ENCODE results near the gene GRAP2.

The GRAP2 gene

GRCh38 chr22:39935612-39936011 is 34.7 kb downstream of the GRAP2 start:
- Histone ChIP-seq H3K36me3 (replicated peaks; ENCODE audit: insufficient read depth, low read length) (no peaks in the 10 kb centered on the region), H3K27me3 (replicated peaks; ENCODE audit: insufficient read depth, low read length) (no peaks in the 10 kb centered on the region), H3K4me1 (ENCODE audit: low read length) (no peaks in the 10 kb centered on the region), H3K79me2 (ENCODE audit: low read length) (no peaks in the 10 kb centered on the region), H3K9me3 (replicated peaks; ENCODE audit: insufficient read depth, low read length) (no peaks in the 10 kb centered on the region), H3K27ac (ENCODE audit: low read length) (no peak overlapping the region), H3K9ac (ENCODE audit: low read length) (no peak overlapping the region), H3K4me3 (ENCODE audit: low read length) (no peak overlapping the region), H3K9me2 (replicated peaks; ENCODE audit: insufficient read depth, low read length) (no peaks in the 10 kb centered on the region), H4K20me1 (ENCODE audit: insufficient read depth, low read length) (no peaks in the 10 kb centered on the region), H2AFZ (ENCODE audit: low read length) (no peak overlapping the region), H3K4me2 (ENCODE audit: low read depth, low read length) (no peak overlapping the region), H3F3A (ENCODE audit: insufficient read depth, low read length) (no peaks in the 10 kb centered on the region)
- no peak for TF ChIP-seq EZH2phosphoT487 (IDR thresholded peaks at IDR 0.05; ENCODE audit: low read length)
- TF ChIP-seq, protein P1, sequence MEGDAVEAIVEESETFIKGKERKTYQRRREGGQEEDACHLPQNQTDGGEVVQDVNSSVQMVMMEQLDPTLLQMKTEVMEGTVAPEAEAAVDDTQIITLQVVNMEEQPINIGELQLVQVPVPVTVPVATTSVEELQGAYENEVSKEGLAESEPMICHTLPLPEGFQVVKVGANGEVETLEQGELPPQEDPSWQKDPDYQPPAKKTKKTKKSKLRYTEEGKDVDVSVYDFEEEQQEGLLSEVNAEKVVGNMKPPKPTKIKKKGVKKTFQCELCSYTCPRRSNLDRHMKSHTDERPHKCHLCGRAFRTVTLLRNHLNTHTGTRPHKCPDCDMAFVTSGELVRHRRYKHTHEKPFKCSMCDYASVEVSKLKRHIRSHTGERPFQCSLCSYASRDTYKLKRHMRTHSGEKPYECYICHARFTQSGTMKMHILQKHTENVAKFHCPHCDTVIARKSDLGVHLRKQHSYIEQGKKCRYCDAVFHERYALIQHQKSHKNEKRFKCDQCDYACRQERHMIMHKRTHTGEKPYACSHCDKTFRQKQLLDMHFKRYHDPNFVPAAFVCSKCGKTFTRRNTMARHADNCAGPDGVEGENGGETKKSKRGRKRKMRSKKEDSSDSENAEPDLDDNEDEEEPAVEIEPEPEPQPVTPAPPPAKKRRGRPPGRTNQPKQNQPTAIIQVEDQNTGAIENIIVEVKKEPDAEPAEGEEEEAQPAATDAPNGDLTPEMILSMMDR (IDR thresholded peaks at IDR 0.05; ENCODE audit: low read length), result no peak
- DNase-seq, result no peak

GRCh38 chr22:39936523-39937145 is 35.8 kb downstream of the GRAP2 start:
- H3K4me3 ChIP-seq (ENCODE audit: low read length), result no peak overlapping the region
- H3K9ac ChIP-seq (ENCODE audit: low read length), result no peak overlapping the region
- no peak for TF ChIP-seq EZH2 (optimal IDR thresholded peaks at IDR 0.05; ENCODE audit: low read depth, low read length)
- TF ChIP-seq, protein P1 (IDR thresholded peaks at IDR 0.05; ENCODE audit: low read length), result no peak
- no peak for TF ChIP-seq EZH2phosphoT487 (IDR thresholded peaks at IDR 0.05; ENCODE audit: low read length)
- H4K20me1 ChIP-seq (ENCODE audit: insufficient read depth, low read length), result no peaks in the 10 kb centered on the region
- H3K4me2 ChIP-seq (ENCODE audit: low read depth, low read length), result no peak overlapping the region
- H3F3A ChIP-seq (ENCODE audit: insufficient read depth, low read length), result no peaks in the 10 kb centered on the region
- H3K9me2 ChIP-seq (replicated peaks; ENCODE audit: insufficient read depth, low read length), result no peaks in the 10 kb centered on the region
- H3K9me3 ChIP-seq (replicated peaks; ENCODE audit: insufficient read depth, low read length), result no peaks in the 10 kb centered on the region
- no peak overlapping the region for H2AFZ ChIP-seq (ENCODE audit: low read length)
- H3K27me3 ChIP-seq (replicated peaks; ENCODE audit: insufficient read depth, low read length), result no peaks in the 10 kb centered on the region
- H3K79me2 ChIP-seq (ENCODE audit: low read length), result no peaks in the 10 kb centered on the region
- H3K36me3 ChIP-seq (replicated peaks; ENCODE audit: insufficient read depth, low read length), result no peaks in the 10 kb centered on the region
- no peak overlapping the region for H3K27ac ChIP-seq (ENCODE audit: low read length)
- H3K4me1 ChIP-seq (ENCODE audit: low read length), result no peaks in the 10 kb centered on the region
- no peak for DNase-seq

GRCh38 chr22:39937906-39938305 is 37.0 kb downstream of the GRAP2 start:
- no peak overlapping the region for H3K27ac ChIP-seq (ENCODE audit: low read length)
- no peak overlapping the region for H3K4me2 ChIP-seq (ENCODE audit: low read depth, low read length)
- H3K9ac ChIP-seq (ENCODE audit: low read length), result no peak overlapping the region
- DNase-seq, result no peak
- H3K9me2 ChIP-seq (replicated peaks; ENCODE audit: insufficient read depth, low read length), result no peaks in the 10 kb centered on the region
- H3K79me2 ChIP-seq (ENCODE audit: low read length), result no peaks in the 10 kb centered on the region
- no peaks in the 10 kb centered on the region for H3F3A ChIP-seq (ENCODE audit: insufficient read depth, low read length)
- H4K20me1 ChIP-seq (ENCODE audit: insufficient read depth, low read length), result no peaks in the 10 kb centered on the region
- H3K9me3 ChIP-seq (replicated peaks; ENCODE audit: insufficient read depth, low read length), result no peaks in the 10 kb centered on the region
- no peaks in the 10 kb centered on the region for H3K27me3 ChIP-seq (replicated peaks; ENCODE audit: insufficient read depth, low read length)
- H3K4me1 ChIP-seq (ENCODE audit: low read length), result no peaks in the 10 kb centered on the region
- H3K4me3 ChIP-seq (ENCODE audit: low read length), result no peak overlapping the region
- no peaks in the 10 kb centered on the region for H3K36me3 ChIP-seq (replicated peaks; ENCODE audit: insufficient read depth, low read length)
- no peak overlapping the region for H2AFZ ChIP-seq (ENCODE audit: low read length)
- TF ChIP-seq EZH2phosphoT487 (IDR thresholded peaks at IDR 0.05; ENCODE audit: low read length), result no peak
- TF ChIP-seq, protein P1 (IDR thresholded peaks at IDR 0.05; ENCODE audit: low read length), result no peak
- TF ChIP-seq EZH2 (optimal IDR thresholded peaks at IDR 0.05; ENCODE audit: low read depth, low read length), result no peak
